Measurements from ENCODE around the gene GPBP1. TPM values are rescaled to one million over a fixed set of nuclear protein-coding genes. Genes with fewer than 3 reads are reported as not detected.

The GPBP1 gene
- total RNA-seq, 1 experiment from 2014 or later: 54.4 TPM

DNA sequence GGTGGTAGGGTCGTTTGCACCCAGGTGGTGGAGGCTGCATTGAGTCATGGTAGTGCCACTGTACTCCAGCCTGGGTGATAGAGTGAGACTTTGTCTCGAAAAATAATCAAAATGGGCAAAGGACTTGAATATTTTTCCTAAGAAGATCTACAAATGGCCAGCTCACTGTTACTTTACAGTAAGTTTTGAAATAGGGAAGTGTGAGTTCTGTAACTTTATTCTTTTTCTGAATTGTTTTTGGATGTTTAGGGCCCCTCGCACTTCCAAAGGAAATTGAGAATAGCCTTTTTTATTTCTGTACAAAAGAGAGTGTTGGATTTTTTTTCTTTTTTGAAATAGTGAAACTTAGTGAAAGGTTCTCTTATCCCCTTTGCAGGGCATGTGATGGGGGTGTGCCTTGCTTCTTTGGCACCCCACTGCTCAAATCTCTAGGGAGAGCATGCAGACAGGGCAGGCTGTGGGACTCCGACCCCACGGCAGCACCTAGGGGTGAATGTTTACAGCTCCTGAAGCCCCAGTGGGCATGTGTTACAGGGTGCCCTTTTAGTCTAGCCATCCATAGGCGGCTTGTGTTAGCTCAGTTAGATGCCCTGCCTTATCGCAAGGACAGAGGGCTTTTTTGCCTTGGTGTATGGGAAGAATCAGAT, 33.3 kb downstream of the GPBP1 start:
- Histone ChIP-seq H3K36me3 (ENCODE audit: control insufficient read depth, insufficient read depth, low read length) (no peaks in the 10 kb centered on the region), H3K27ac (ENCODE audit: low read length) (no peak overlapping the region), H3K27me3 (ENCODE audit: control insufficient read depth, insufficient read depth, low read length) (no peaks in the 10 kb centered on the region), H3K4me3 (ENCODE audit: low read depth in 2 of 2, low read length in 2 of 2) (no peak overlapping the region), H3K4me1 (ENCODE audit: control insufficient read depth, insufficient read depth, low read length) (0 out of 2 replicates have a peak, but pooled peaks cover 3% of the 10 kb centered on the region), H3K9me3 (ENCODE audit: control insufficient read depth, insufficient read depth, low read depth, low read length) (no peaks in the 10 kb centered on the region)
- no peak for DNase-seq (ENCODE audit: low read depth, low spot score)
- ChIA-PET CTCF (no interaction called here), POLR2A (no interaction called here)
- TF ChIP-seq, protein P1, sequence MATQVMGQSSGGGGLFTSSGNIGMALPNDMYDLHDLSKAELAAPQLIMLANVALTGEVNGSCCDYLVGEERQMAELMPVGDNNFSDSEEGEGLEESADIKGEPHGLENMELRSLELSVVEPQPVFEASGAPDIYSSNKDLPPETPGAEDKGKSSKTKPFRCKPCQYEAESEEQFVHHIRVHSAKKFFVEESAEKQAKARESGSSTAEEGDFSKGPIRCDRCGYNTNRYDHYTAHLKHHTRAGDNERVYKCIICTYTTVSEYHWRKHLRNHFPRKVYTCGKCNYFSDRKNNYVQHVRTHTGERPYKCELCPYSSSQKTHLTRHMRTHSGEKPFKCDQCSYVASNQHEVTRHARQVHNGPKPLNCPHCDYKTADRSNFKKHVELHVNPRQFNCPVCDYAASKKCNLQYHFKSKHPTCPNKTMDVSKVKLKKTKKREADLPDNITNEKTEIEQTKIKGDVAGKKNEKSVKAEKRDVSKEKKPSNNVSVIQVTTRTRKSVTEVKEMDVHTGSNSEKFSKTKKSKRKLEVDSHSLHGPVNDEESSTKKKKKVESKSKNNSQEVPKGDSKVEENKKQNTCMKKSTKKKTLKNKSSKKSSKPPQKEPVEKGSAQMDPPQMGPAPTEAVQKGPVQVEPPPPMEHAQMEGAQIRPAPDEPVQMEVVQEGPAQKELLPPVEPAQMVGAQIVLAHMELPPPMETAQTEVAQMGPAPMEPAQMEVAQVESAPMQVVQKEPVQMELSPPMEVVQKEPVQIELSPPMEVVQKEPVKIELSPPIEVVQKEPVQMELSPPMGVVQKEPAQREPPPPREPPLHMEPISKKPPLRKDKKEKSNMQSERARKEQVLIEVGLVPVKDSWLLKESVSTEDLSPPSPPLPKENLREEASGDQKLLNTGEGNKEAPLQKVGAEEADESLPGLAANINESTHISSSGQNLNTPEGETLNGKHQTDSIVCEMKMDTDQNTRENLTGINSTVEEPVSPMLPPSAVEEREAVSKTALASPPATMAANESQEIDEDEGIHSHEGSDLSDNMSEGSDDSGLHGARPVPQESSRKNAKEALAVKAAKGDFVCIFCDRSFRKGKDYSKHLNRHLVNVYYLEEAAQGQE (IDR thresholded peaks at IDR 0.05; ENCODE audit: insufficient read depth in 1 of 2, low read depth in 2 of 2, low read length in 1 of 2): no peak
- TF ChIP-seq TCF7L2 (IDR thresholded peaks at IDR 0.05; ENCODE audit: low read depth, low read length) (no peak), CTCF (IDR thresholded peaks at IDR 0.05) (no peak), SIN3A (IDR thresholded peaks at IDR 0.05; ENCODE audit: borderline replicate concordance, insufficient read depth, low read depth, low read length) (no peak), POLR2AphosphoS5 (IDR thresholded peaks at IDR 0.05; ENCODE audit: low read depth, low read length) (no peak)
- in situ Hi-C loops (cut with HindIII; ENCODE audit: low pct_unique_long_range_greater_than_20kb, low sequenced_read_pairs): no loop called here
- BruUV-seq (replicated peaks): no TSS peak
- intact Hi-C loops (cut with micrococcal nuclease; ENCODE audit: unreplicated experiment): no loop called here
- no peak for ATAC-seq

- DNase-seq (ENCODE audit: low read depth, low spot score): no peak
- ChIA-PET CTCF (no interaction called here), POLR2A (no interaction called here)
- H3K9me3 ChIP-seq (ENCODE audit: control insufficient read depth, insufficient read depth, low read depth, low read length): no peaks in the 10 kb centered on the region
- no TSS peak for BruUV-seq (replicated peaks)
- H3K4me3 ChIP-seq (ENCODE audit: low read depth in 2 of 2, low read length in 2 of 2): no peak overlapping the region
- H3K27me3 ChIP-seq (ENCODE audit: control insufficient read depth, insufficient read depth, low read length): no peaks in the 10 kb centered on the region
- no peak overlapping the region for H3K27ac ChIP-seq (ENCODE audit: low read length)
- ATAC-seq: no peak
- intact Hi-C loops (cut with micrococcal nuclease; ENCODE audit: unreplicated experiment) (no loop called here), in situ Hi-C loops (cut with HindIII; ENCODE audit: low pct_unique_long_range_greater_than_20kb, low sequenced_read_pairs) (no loop called here)
- H3K4me1 ChIP-seq (ENCODE audit: control insufficient read depth, insufficient read depth, low read length): 0 out of 2 replicates have a peak, but pooled peaks cover 3% of the 10 kb centered on the region
- no peaks in the 10 kb centered on the region for H3K36me3 ChIP-seq (ENCODE audit: control insufficient read depth, insufficient read depth, low read length)
- TF ChIP-seq TCF7L2 (IDR thresholded peaks at IDR 0.05; ENCODE audit: low read depth, low read length): no peak
- no peak for TF ChIP-seq POLR2AphosphoS5 (IDR thresholded peaks at IDR 0.05; ENCODE audit: low read depth, low read length)
- TF ChIP-seq SIN3A (IDR thresholded peaks at IDR 0.05; ENCODE audit: borderline replicate concordance, insufficient read depth, low read depth, low read length): no peak
- no peak for TF ChIP-seq CTCF (IDR thresholded peaks at IDR 0.05)
- TF ChIP-seq, protein P1 (IDR thresholded peaks at IDR 0.05; ENCODE audit: insufficient read depth in 1 of 2, low read depth in 2 of 2, low read length in 1 of 2): no peak
These were observed 33.8 kb downstream of the GPBP1 start for GRCh38 chr5:57207681-57208080.
